HG02852 (cell line): ENCODE data around the gene CRIM1.

Experiments
- ATAC-seq: cut with Tn5 transposase; IDR thresholded peaks from one replicate; pipeline ENCODE4 v1.9.1; 2021; ENCODE audit warnings: mild to moderate bottlenecking, moderate library complexity; ENCODE audit not compliant: unreplicated experiment

Gene CRIM1

DNA sequence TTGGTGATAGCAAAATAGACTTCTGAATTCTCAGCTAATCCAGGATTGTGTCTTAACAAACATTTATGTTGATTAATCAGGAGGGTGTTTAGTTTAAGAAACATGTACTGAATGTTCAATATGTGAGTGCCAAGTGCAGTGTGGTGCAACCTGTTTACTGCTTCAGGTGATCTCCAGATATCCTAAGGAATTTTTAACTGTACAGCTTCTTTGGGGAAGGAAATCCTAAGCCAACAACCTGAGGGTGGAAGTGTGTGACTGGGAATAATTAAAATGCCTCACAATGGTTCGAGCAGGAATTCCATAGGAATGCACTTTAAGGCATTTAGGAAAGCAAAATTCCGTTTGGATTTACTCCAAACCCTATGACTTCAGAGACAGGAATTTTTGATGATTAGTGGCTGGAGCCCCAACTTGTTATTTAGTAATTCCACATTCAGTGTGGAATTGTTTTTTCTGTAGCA, 16.4 kb downstream of the CRIM1 start:
- no peak for ATAC-seq

GRCh38 chr2:36373149-36373926, 17.8 kb downstream of the CRIM1 start:
- ATAC-seq, result no peak

GRCh38 chr2:36374585-36374984, 19.0 kb downstream of the CRIM1 start:
- no peak for ATAC-seq

DNA sequence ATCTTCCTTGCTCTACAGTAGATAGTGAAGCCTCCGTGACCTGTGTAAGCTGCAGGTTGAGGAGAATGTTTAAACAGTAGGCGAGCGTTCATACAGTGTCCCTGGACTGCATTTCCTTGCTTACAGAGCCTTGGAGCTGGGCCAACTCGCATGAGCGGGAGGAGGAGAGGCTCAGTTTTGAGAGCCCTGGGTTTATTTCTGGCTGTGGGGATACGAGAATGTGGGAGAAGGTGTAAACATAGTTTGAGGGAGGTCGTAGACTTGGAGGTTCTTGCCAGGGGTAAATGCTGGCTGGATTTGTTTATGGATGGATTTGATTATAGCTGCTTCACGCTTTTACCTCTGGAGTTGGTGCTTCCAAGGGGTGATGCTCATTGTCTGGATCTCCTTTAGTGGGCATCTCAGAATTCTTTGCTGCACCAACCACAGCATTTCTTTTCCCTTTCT, 20.8 kb downstream of the CRIM1 start:
- ATAC-seq, result no peak

GRCh38 chr2:36376992-36377738, 21.6 kb downstream of the CRIM1 start:
- no peak for ATAC-seq

- no peak for ATAC-seq
Measured at GRCh38 chr2:36379710-36380448, 24.3 kb downstream of the CRIM1 start.

DNA sequence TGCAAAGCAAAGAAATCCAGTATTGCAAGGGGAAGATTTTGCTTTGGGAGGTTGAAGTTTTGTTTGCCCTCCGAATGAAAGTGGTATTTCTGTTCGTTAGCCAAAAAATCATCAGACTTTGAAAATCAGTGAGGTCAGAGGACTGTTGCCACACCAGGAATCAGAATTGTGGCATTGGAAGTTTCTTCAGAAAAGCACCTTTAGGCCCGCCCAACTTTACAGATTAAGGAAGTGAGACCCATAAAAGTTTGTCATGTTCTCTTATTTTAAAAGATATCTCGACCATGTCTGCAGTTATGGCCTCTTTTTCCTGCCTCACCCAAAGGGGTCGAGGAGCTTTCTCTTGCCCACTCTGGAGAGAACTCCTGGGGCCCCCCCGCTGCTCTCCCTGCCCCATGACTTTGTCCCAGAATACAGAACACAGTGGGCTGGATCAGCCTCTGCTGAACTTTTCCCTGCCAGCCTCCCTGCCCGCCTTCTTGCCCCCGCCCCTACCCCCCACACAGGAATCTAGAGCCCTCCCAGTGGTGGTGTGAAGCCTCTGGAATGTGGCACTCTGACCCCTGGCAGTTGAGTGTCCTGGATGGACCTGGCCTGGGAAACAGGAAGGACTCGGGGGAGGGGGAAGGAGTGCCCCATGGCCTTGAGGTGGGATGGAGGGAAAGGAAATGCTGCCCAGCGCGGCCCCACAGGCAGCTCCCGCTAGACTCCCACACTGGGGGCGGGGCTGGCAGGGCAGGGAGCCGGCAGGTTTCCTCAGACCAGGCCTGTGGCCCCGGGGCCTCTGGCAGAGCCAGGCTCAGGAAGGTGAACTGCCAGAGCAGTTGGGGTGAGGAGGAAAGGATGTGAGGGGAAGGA, 25.3 kb downstream of the CRIM1 start:
- ATAC-seq, result no peak

- no peak for ATAC-seq
Measured at GRCh38 chr2:36381993-36382392, 26.4 kb downstream of the CRIM1 start.

DNA sequence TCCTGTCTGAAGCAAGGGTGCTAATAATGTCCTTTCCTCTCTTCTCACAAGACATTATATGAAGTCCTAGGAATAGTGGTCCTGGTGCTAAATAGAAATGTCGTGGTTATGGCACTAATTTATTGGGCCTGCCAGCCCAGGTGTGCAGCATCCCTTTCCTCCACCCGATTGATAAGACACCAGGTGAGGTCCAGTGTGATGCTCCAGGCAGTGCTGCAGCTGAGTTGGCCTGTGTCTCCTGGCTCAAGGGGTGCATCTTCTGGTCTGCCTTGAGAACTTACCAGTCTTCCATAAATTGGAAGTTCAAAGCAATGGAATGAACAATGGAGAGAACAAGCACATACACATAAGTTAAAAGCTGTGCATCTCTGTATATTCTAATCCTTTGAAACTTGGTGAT, 26.9 kb downstream of the CRIM1 start:
- ATAC-seq, result no peak

DNA sequence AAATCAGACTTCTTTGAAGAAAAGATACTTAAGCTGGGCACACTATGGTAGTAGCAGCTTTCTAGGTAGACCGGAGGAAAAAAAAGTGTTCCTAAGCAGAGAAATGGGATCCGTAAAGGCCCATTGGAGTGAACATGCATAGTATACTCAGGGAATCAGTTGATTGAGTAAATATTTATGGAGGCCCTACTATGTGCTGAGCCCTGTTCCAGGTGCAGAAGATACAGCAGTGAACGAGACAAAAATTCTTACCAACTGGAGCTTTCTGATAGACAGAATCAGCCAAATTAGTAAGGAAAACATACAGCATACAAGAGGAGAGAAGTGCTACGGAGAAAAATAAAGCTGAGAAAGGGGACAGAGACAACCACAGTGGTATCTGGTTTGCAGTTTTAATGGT, 28.1 kb downstream of the CRIM1 start:
- no peak for ATAC-seq

DNA sequence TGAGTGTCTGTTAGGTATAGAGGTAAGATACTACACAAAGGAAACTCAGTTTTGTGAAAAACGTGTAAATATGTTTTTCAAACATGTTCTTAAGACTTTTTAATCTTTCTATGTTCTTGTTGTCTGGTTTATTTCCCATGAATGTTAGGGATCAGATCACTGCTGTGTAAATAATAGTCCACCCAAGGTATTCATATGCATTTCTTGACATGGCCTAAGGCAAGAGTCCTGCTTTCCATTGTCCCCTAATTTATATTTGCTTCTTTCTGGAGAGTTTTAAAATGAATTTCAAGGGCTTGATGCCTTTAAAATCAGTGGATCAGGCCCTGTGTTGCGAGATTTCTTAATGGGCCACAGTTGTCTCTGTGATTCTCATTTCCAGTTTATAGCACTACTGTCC, 28.9 kb downstream of the CRIM1 start:
- no peak for ATAC-seq

GRCh38 chr2:36385603-36386002, 30.0 kb downstream of the CRIM1 start:
- ATAC-seq, result no peak

GRCh38 chr2:36387258-36387916, 31.8 kb downstream of the CRIM1 start:
- no peak for ATAC-seq

GRCh38 chr2:36388472-36388871, 32.9 kb downstream of the CRIM1 start:
- ATAC-seq, result no peak

DNA sequence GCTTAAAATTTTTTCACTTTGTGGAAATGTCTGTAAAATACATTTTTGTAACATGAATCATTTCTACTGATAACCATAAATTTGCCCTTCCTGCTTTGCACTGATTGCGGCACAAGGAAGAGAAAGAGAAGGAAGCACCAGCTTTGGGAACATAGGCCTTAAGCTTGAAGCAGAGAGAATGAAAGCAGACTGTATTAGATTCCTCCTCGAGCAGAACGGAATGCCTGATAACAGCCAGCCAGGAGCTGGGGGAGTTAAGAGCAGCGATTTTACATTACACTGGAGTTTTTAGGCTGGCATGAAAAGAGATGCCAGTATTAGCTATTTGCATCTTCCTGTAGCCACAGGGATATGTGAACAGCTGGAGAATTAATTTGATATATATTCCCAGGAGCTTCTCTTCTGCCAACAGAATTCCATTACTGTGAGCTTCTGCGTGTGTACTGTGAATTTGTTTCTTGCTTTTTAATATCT, 33.5 kb downstream of the CRIM1 start:
- no peak for ATAC-seq

DNA sequence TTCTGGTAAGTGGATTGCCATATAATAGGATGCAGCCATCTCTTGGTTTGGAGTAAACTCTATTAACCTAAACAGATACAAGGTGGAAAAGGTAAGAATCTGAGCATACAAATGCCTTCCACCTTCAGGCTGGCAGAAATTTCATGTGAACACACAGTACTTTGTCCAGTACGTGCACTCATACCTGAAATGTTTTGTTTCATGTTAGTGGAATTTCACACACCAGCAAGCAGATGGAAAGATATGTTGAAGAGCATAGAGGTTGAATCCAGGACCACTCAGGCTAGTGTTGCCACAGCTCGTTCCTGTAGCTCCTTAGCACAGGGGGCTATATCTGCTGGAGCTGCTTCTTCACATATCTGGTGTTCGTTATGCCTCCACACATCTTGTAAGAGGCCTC, 34.0 kb downstream of the CRIM1 start:
- no peak for ATAC-seq

DNA sequence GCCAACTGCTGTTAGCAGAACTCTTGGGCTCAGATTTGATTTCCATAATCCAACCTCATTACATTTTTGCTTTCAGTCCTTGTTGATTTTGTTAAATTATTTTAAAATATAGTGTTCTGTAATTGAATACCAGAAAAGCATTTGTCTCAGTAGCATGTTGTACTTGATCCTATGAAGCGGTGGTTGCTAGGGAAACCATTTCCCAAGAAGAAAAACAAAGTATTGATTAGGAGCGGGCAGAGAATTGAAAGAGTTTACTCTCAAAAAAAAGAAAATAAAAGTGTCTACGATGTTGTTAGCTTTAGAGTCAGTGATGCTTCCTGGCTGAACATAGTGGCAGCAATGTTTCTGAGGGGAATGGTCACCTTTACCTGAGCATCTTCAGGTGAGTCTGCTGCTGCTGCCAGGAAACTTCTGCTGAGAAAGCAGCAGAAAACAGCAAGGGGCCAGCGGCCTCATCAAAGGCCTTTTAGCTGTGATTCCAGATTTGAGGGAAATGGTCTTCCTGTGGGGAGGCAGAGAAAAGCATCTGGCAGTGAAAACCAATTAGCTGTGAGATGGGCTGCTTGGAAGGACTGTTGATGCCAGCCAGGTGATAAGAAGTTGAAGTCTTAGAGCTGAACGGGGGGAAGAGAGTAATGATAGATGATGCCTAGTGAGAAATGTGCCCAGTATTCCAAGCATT, 37.1 kb downstream of the CRIM1 start:
- ATAC-seq, result no peak

DNA sequence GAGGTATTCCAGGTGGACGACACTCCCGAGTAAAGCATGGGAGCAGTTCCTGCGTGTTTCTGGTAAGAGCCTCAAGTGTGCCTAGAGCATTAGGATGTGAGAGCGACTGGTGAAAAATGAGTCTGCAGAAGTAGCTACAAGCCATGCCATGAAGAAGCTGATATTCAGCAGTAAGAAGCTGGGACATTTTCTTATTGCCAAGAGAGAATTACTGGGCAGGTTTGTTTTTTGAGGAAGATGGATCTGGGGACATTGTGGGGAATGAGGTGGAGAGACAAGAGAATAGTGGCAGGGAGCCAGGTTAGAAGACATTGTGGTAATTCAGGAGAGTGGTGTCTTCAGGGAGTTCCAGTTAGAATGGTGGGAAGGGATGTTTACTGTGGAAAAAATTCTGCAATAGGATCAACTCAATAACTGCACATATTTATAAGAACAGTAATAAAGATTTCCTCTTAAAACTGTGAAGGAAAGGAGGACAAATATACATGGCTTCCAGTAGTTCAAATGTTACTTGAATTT, 38.2 kb downstream of the CRIM1 start:
- no peak for ATAC-seq

GRCh38 chr2:36394804-36395203, 39.2 kb downstream of the CRIM1 start:
- ATAC-seq, result no peak
